CD14-positive monocyte (primary cell): Measurements from ENCODE around the gene SLC35F3. TPM values are rescaled to one million over a fixed set of nuclear protein-coding genes. Genes with fewer than 3 reads are reported as not detected.

Source experiments
- DNase-seq, 3 donors: peaks; one replicate each; pipeline ENCODE4 v3.0.0-alpha.2; 2011 to 2022
- H2AFZ ChIP-seq: 2 replicates; pipeline ENCODE4 v1.6.0; 2012; ENCODE audit warnings: mild to moderate bottlenecking, low read depth, low read length, inconsistent platforms; ENCODE audit not compliant: insufficient read depth, poor library complexity, severe bottlenecking
- H3K27ac ChIP-seq, 2 donors: 1 replicate in 1 of 2; 2 replicates in 1 of 2; pipeline ENCODE4 v1.5.1; 2012 to 2013; ENCODE audit warnings: low read length in 2 of 2, control low read depth in 1 of 2, inconsistent platforms in 1 of 2, low read depth in 1 of 2, mild to moderate bottlenecking in 1 of 2
- H3K27me3 ChIP-seq, 2 donors: one replicate each; pipeline versions ENCODE4 v1.6.0 to v1.6.1; 2011 to 2013; ENCODE audit warnings: low read length in 2 of 2; ENCODE audit not compliant: control insufficient read depth in 2 of 2, insufficient read depth in 2 of 2
- H3K36me3 ChIP-seq, 2 donors: replicated peaks in 1 of 2; 1 replicate in 1 of 2; 2 replicates in 1 of 2; pipeline versions ENCODE4 v1.5.1 to v1.6.1; 2012 to 2013; ENCODE audit warnings: low read length in 2 of 2, control low read depth in 1 of 2, inconsistent platforms in 1 of 2, mild to moderate bottlenecking in 1 of 2; ENCODE audit not compliant: insufficient read depth in 2 of 2, control insufficient read depth in 1 of 2
- H3K4me1 ChIP-seq, 2 donors: 1 replicate in 1 of 2; 2 replicates in 1 of 2; pipeline versions ENCODE4 v1.5.1 to v1.6.1; 2012 to 2013; ENCODE audit warnings: low read length in 2 of 2, control low read depth in 1 of 2, inconsistent platforms in 1 of 2, mild to moderate bottlenecking in 1 of 2, moderate library complexity in 1 of 2; ENCODE audit not compliant: insufficient read depth in 2 of 2, control insufficient read depth in 1 of 2
- H3K4me2 ChIP-seq: replicated peaks from 2 replicates; pipeline ENCODE3; 2012; ENCODE audit warnings: low read length, moderate library complexity, mild to moderate bottlenecking; ENCODE audit not compliant: poor library complexity, severe bottlenecking; ENCODE audit errors: extremely low read depth
- H3K4me3 ChIP-seq, 3 experiments: fragments of 200-600 bp in 1 of 3; sonication (generic) in 1 of 3; replicated peaks in 1 of 3; 1 replicate in 2 of 3; 2 replicates in 1 of 3; pipeline ENCODE4 v1.5.1; 2011 to 2013; ENCODE audit warnings: low read length in 3 of 3, mild to moderate bottlenecking in 3 of 3, control low read depth in 2 of 3, low read depth in 2 of 3, inconsistent platforms in 1 of 3, moderate library complexity in 1 of 3
- H3K79me2 ChIP-seq: 2 replicates; pipeline ENCODE4 v1.6.0; 2012; ENCODE audit warnings: mild to moderate bottlenecking, control low read depth, inconsistent platforms, low read length, moderate library complexity; ENCODE audit not compliant: insufficient read depth
- H3K9ac ChIP-seq: 2 replicates; pipeline ENCODE4 v1.6.0; 2017; ENCODE audit warnings: low read length, mild to moderate bottlenecking; ENCODE audit not compliant: insufficient read depth, poor library complexity, severe bottlenecking
- H3K9me3 ChIP-seq, 2 donors: replicated peaks in 1 of 2; 1 replicate in 1 of 2; 2 replicates in 1 of 2; pipeline versions ENCODE4 v1.5.1 to v1.6.1; 2012 to 2013; ENCODE audit warnings: low read length in 2 of 2, control low read depth in 1 of 2; ENCODE audit not compliant: control insufficient read depth in 1 of 2, insufficient read depth in 1 of 2
- H4K20me1 ChIP-seq: 2 replicates; pipeline ENCODE4 v1.6.0; 2012; ENCODE audit warnings: mild to moderate bottlenecking, low read length, control low read depth, moderate library complexity; ENCODE audit not compliant: insufficient read depth
- H3K27ac Mint-ChIP-seq, 7 donors: one replicate each; pipeline ENCODE4 v1.8.0; 2020; ENCODE audit warnings: mild to moderate bottlenecking in 7 of 7, mixed read lengths in 7 of 7, moderate library complexity in 6 of 7, inconsistent platforms in 2 of 7
- H3K27me3 Mint-ChIP-seq, 3 donors: one replicate each; pipeline ENCODE4 v1.8.0; 2021 to 2022; ENCODE audit warnings: low read depth in 3 of 3, mild to moderate bottlenecking in 3 of 3, mixed read lengths in 3 of 3, moderate library complexity in 3 of 3, inconsistent platforms in 1 of 3
- H3K36me3 Mint-ChIP-seq, 2 donors: one replicate each; pipeline ENCODE4 v1.8.0; 2020; ENCODE audit warnings: mixed read lengths in 2 of 2, inconsistent platforms in 1 of 2, mild to moderate bottlenecking in 1 of 2
- H3K4me1 Mint-ChIP-seq: one replicate; pipeline ENCODE4 v1.8.0; 2020; ENCODE audit warnings: mild to moderate bottlenecking, mixed read lengths
- H3K4me3 Mint-ChIP-seq, 2 donors: one replicate each; pipeline ENCODE4 v1.8.0; 2020; ENCODE audit warnings: mild to moderate bottlenecking in 2 of 2, mixed read lengths in 2 of 2, moderate library complexity in 1 of 2
- H3K9me3 Mint-ChIP-seq, 7 donors: one replicate each; pipeline ENCODE4 v1.8.0; 2020 to 2022; ENCODE audit warnings: mixed read lengths in 7 of 7, mild to moderate bottlenecking in 6 of 7, moderate library complexity in 6 of 7, inconsistent platforms in 2 of 7
- WGBS: methylation state at CpG from one replicate; pipeline ENCODE4 v1.1.5; 2013; ENCODE audit warnings: missing lambda C conversion rate; ENCODE audit not compliant: insufficient coverage; 5-methylcytosine and 5-hydroxymethylcytosine counted together
- intact Hi-C, 2 donors: fragments of 100-400 bp; cut with micrococcal nuclease; formaldehyde crosslinking; loops; one replicate each; pipeline versions ENCODE4 v1.15.0 to v1.15.1; 2023
- polyA plus RNA-seq, 3 donors: library from polyadenylated mRNA; depleted of rRNA in 1 of 3; unstranded in 2 of 3; stranded (reverse) in 1 of 3; fragments of 300-500 nt in 2 of 3; fragments of >200 nt in 1 of 3; fragmentation: Illumina TruSeq in 2 of 3; gene quantifications; 1 replicate in 2 of 3; 2 replicates in 1 of 3; pipeline ENCODE4 v1.2.3, GENCODE V29; 2012 to 2021
- TF ChIP-seq, protein P1 (sequence below): fragments of 200-600 bp; IDR thresholded peaks from one replicate; pipeline ENCODE4 v1.8.0; 2022; ENCODE audit warnings: antibody characterized with exemption, mild to moderate bottlenecking

SLC35F3 gene
- polyA plus RNA-seq, 3 donors, result 0.17 to 0.78 TPM; not detected in 1

DNA sequence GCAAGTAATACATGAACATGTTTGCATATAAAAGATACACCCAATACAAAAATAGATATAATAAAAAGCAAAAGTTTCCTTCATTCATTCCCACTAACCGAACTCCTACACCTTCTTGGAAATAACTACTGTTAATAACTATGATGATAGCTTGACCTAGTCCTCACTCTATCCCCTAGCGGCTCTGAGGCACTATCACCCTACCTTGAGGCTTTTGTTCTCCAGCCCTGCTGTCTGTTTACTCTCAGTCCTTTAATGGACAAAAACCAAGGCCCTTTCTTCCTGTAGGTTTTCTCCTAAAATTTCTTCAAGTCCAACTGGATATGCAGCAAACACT, 186.6 kb downstream of the SLC35F3 start:
- H3K4me2 ChIP-seq, result no peak overlapping the region
- H3K27ac ChIP-seq, result no peak overlapping the region
- 100% methylated on average over 1 of the region's 2 CpGs for WGBS
- peaks cover 0 to 10% (median 6%) of the 10 kb centered on the region in 7 donors for H3K9me3 Mint-ChIP-seq
- no peak overlapping the region for H3K4me3 Mint-ChIP-seq
- H3K9me3 ChIP-seq, result peaks cover 0 to 8% of the 10 kb centered on the region in 2 donors
- H3K27me3 ChIP-seq, result no peaks in the 10 kb centered on the region
- intact Hi-C loops, result no loop called here
- no peaks in the 10 kb centered on the region for H3K79me2 ChIP-seq
- no peak overlapping the region for H3K4me3 ChIP-seq
- peaks cover 0 to 4% (median 0%) of the 10 kb centered on the region in 3 donors for H3K27me3 Mint-ChIP-seq
- no peaks in the 10 kb centered on the region for H3K36me3 ChIP-seq
- peak overlapping the region in 1 of 7 donors; percentile 76 for H3K27ac Mint-ChIP-seq
- no peak overlapping the region for H3K9ac ChIP-seq
- H3K36me3 Mint-ChIP-seq, result no peaks in the 10 kb centered on the region
- TF ChIP-seq, protein P1, sequence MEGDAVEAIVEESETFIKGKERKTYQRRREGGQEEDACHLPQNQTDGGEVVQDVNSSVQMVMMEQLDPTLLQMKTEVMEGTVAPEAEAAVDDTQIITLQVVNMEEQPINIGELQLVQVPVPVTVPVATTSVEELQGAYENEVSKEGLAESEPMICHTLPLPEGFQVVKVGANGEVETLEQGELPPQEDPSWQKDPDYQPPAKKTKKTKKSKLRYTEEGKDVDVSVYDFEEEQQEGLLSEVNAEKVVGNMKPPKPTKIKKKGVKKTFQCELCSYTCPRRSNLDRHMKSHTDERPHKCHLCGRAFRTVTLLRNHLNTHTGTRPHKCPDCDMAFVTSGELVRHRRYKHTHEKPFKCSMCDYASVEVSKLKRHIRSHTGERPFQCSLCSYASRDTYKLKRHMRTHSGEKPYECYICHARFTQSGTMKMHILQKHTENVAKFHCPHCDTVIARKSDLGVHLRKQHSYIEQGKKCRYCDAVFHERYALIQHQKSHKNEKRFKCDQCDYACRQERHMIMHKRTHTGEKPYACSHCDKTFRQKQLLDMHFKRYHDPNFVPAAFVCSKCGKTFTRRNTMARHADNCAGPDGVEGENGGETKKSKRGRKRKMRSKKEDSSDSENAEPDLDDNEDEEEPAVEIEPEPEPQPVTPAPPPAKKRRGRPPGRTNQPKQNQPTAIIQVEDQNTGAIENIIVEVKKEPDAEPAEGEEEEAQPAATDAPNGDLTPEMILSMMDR, result no peak
- peaks cover 5 to 13% of the 10 kb centered on the region in 2 donors for H3K4me1 ChIP-seq
- DNase-seq, result no peak
- no peak overlapping the region for H2AFZ ChIP-seq
- H4K20me1 ChIP-seq, result no peaks in the 10 kb centered on the region
- H3K4me1 Mint-ChIP-seq, result peaks cover 32% of the 10 kb centered on the region

GRCh38 chr1:234091876-234092275, 187.4 kb downstream of the SLC35F3 start:
- Mint-ChIP-seq H3K27ac (no peak overlapping the region), H3K4me1 (peaks cover 32% of the 10 kb centered on the region), H3K27me3 (peaks cover 0 to 4% (median 0%) of the 10 kb centered on the region in 3 donors), H3K4me3 (no peak overlapping the region), H3K9me3 (peaks cover 0 to 10% (median 6%) of the 10 kb centered on the region in 7 donors), H3K36me3 (no peaks in the 10 kb centered on the region)
- H3K27me3 ChIP-seq, result no peaks in the 10 kb centered on the region
- H4K20me1 ChIP-seq, result no peaks in the 10 kb centered on the region
- peaks cover 0 to 8% of the 10 kb centered on the region in 2 donors for H3K9me3 ChIP-seq
- H3K4me3 ChIP-seq, result no peak overlapping the region
- no peak overlapping the region for H3K9ac ChIP-seq
- no peak for DNase-seq
- TF ChIP-seq, protein P1, result no peak
- no peak overlapping the region for H3K27ac ChIP-seq
- H3K79me2 ChIP-seq, result no peaks in the 10 kb centered on the region
- no peak overlapping the region for H2AFZ ChIP-seq
- intact Hi-C loops, result no loop called here
- H3K4me1 ChIP-seq, result peaks cover 5 to 13% of the 10 kb centered on the region in 2 donors
- H3K36me3 ChIP-seq, result no peaks in the 10 kb centered on the region
- WGBS, result 100% methylated on average over 2 of the region's 2 CpGs
- no peak overlapping the region for H3K4me2 ChIP-seq
